A549 treated with GW870086 at 1 μM for 4 hours (cell line): Measurements from ENCODE around the gene CERS6. TPM values are rescaled to one million over a fixed set of nuclear protein-coding genes. Genes with fewer than 3 reads are reported as not detected.

Experiments
- total RNA-seq: library from RNA; stranded (reverse); fragments of 200-300 nt; extraction: Qiagen RNA extraction; gene quantifications from 5 replicates; pipeline ENCODE4 v1.2.3, GENCODE V29; 2022; ENCODE audit warnings: low read depth

The CERS6 gene, protein sequence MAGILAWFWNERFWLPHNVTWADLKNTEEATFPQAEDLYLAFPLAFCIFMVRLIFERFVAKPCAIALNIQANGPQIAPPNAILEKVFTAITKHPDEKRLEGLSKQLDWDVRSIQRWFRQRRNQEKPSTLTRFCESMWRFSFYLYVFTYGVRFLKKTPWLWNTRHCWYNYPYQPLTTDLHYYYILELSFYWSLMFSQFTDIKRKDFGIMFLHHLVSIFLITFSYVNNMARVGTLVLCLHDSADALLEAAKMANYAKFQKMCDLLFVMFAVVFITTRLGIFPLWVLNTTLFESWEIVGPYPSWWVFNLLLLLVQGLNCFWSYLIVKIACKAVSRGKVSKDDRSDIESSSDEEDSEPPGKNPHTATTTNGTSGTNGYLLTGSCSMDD
- total RNA-seq = 13.4 to 18.7 TPM (median 17.1 TPM) in 5 replicates

DNA sequence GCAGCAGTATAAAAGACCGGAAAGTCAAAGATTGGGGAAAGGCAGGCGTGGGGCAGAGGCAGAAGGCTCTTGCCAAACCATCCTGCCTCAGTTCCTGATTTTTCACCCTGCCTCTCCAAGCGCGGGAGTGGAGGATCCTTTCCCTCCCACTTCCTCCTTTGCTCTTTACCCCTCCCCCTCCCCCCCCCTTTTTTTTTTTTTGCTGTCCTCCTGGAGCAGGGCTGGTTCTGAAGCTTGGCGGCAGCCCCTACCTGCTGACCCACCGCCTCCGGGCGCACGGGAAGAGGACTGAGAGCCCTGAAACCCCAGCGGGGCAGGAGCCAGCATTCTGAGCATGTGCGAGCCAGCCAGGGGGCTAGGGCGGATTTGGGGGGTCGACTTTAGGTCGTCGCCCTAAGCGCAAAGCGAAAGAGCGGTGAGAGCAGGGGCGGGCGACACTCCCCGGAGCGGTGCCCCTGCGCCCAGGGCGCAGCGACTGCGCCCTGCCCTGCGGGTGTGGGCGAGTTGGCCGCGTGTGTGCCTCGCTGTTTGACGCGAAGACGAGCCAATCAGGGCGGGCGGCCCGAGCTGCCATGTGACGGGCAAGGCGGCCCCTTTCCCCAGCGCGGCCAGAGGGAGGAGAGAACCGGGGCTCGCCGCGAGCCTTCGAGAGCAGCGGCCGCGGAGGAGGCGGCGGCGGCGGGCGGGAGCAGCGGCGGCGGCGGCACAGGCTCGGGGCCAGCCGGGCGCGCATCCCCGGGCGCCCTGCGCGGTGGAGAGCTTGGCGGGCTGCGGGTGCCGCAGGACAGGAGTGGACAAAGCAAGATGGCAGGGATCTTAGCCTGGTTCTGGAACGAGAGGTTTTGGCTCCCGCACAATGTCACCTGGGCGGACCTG, at the start of gene CERS6:
Gene CERS6, plus strand, starts transcription at position 628 of the 876 bp plus-strand sequence. Its CDS starts 177 bp downstream, at position 805.

GRCh38 chr2:168801961-168802858, 346.1 kb downstream of the CERS6 start, which contains the start of gene NOSTRIN:
TSS of gene NOSTRIN (plus strand) at chr2:168802637. CDS start at chr2:168802647, 10 bp downstream.

Other genes starting within 250 kb of the CERS6 start
- gene STK39, start 208.7 kb upstream of the CERS6 start, total RNA-seq = 13.7 to 18.9 TPM (median 17.4 TPM) in 5 replicates